Brain microvascular endothelial cell (primary cell): Measurements from ENCODE around the gene DPAGT1.

Source experiments
- DNase-seq: peaks from one replicate; pipeline ENCODE4 v3.0.0-alpha.2; 2020
- H3K27ac ChIP-seq: fragments of 250-450 bp; sonication (Bioruptor Pico); 2 replicates; pipeline ENCODE4 v1.5.1; 2020; ENCODE audit warnings: mild to moderate bottlenecking, moderate library complexity
- H3K27me3 ChIP-seq: fragments of 250-450 bp; sonication (Bioruptor Pico); replicated peaks from 2 replicates; pipeline ENCODE4 v1.5.1; 2020; ENCODE audit warnings: mild to moderate bottlenecking
- H3K36me3 ChIP-seq: fragments of 250-450 bp; sonication (Bioruptor Pico); replicated peaks from 2 replicates; pipeline ENCODE4 v1.5.1; 2020; ENCODE audit warnings: mild to moderate bottlenecking
- H3K4me3 ChIP-seq: 2 replicates; pipeline ENCODE4 v1.5.1; 2011; ENCODE audit warnings: low read depth, mild to moderate bottlenecking, control low read depth, low read length, moderate library complexity
- CTCF ChIP-seq: IDR thresholded peaks from 2 replicates; pipeline ENCODE4 v1.5.1; 2011; ENCODE audit warnings: low read depth, mild to moderate bottlenecking, moderate library complexity, low read length, control low read depth, inconsistent platforms; ENCODE audit errors: missing control alignments
- in situ Hi-C: cut with HindIII; loops from 2 replicates; pipeline ENCODE4 v1.10.0; 2017; ENCODE audit warnings: low sequenced_read_pairs, low pct_ligation_motif_present

DPAGT1 gene

GRCh38 chr11:119118946-119119345 is 17.3 kb upstream of the DPAGT1 start:
- Histone ChIP-seq H3K27ac (no peak overlapping the region), H3K4me3 (no peak overlapping the region)

GRCh38 chr11:119118227-119118626 is 16.6 kb upstream of the DPAGT1 start:
- DNase-seq: no peak
- Histone ChIP-seq H3K36me3 (peaks cover 23% of the 10 kb centered on the region), H3K4me3 (no peak overlapping the region), H3K27ac (no peak overlapping the region), H3K27me3 (no peaks in the 10 kb centered on the region)
- TF ChIP-seq CTCF: no peak
- in situ Hi-C loops: no loop called here

More at GRCh38 chr11:119118946-119119345, 17.3 kb upstream of the DPAGT1 start:
- Histone ChIP-seq H3K36me3 (peaks cover 23% of the 10 kb centered on the region), H3K27me3 (no peaks in the 10 kb centered on the region)
- TF ChIP-seq CTCF: no peak
- in situ Hi-C loops: no loop called here
- no peak for DNase-seq

- TF ChIP-seq CTCF: no peak
- no peak for DNase-seq
- peaks cover 34% of the 10 kb centered on the region for H3K36me3 ChIP-seq
- no peak overlapping the region for H3K27ac ChIP-seq
- no peaks in the 10 kb centered on the region for H3K27me3 ChIP-seq
- in situ Hi-C loops: no loop called here
- no peak overlapping the region for H3K4me3 ChIP-seq
These were observed 15.5 kb upstream of the DPAGT1 start for GRCh38 chr11:119117004-119117706.

GRCh38 chr11:119116601-119117000 is 14.9 kb upstream of the DPAGT1 start:
- Histone ChIP-seq H3K36me3 (peaks cover 39% of the 10 kb centered on the region), H3K4me3 (no peak overlapping the region), H3K27ac (no peak overlapping the region), H3K27me3 (no peaks in the 10 kb centered on the region)
- in situ Hi-C loops: no loop called here
- TF ChIP-seq CTCF: no peak
- DNase-seq: no peak

- peaks cover 43% of the 10 kb centered on the region for H3K36me3 ChIP-seq
- in situ Hi-C loops: no loop called here
- H3K27ac ChIP-seq: no peak overlapping the region
- DNase-seq: no peak
- no peak for TF ChIP-seq CTCF
- H3K27me3 ChIP-seq: no peaks in the 10 kb centered on the region
- H3K4me3 ChIP-seq: no peak overlapping the region
These were observed 14.6 kb upstream of the DPAGT1 start for GRCh38 chr11:119116235-119116594.
